Lower lobe of right lung (tissue), 2 donors: ENCODE data around the gene GALNT2. TPM values are rescaled to one million over a fixed set of nuclear protein-coding genes. Genes with fewer than 3 reads are reported as not detected.

ENCODE experiments used
- ATAC-seq, 2 donors: fragments of 200-7000 bp; cut with Tn5 transposase; one replicate each; pipeline ENCODE4 v1.9.1; 2020 to 2022; ENCODE audit warnings: mild to moderate bottlenecking in 2 of 2, moderate library complexity in 2 of 2
- DNase-seq: peaks from one replicate; pipeline ENCODE4 v3.0.0-alpha.2; 2020
- H3K27ac ChIP-seq: fragments of 200-600 bp; one replicate; pipeline ENCODE4 v1.8.0; 2022
- H3K27me3 ChIP-seq: fragments of 200-600 bp; one replicate; pipeline ENCODE4 v1.8.0; 2022; ENCODE audit warnings: low read depth
- H3K36me3 ChIP-seq: fragments of 200-600 bp; one replicate; pipeline ENCODE4 v1.8.0; 2022; ENCODE audit warnings: mild to moderate bottlenecking
- H3K4me1 ChIP-seq: fragments of 200-600 bp; one replicate; pipeline ENCODE4 v1.8.0; 2022
- H3K4me3 ChIP-seq: fragments of 200-600 bp; one replicate; pipeline ENCODE4 v1.8.0; 2022; ENCODE audit warnings: mild to moderate bottlenecking
- H3K9me3 ChIP-seq: fragments of 200-600 bp; one replicate; pipeline ENCODE4 v1.8.0; 2022
- intact Hi-C: fragments of 100-400 bp; cut with DNase I; formaldehyde crosslinking; loops from one replicate; pipeline ENCODE4 v1.11.0; 2022
- total RNA-seq: library from RNA; stranded (reverse); fragmentation: NEBNext Ultra II Directional; extraction: Animal tissue kit (Norgen Biotek cat#: 25700); gene quantifications from one replicate; pipeline ENCODE4 v1.2.1, GENCODE V29; 2021
- TF ChIP-seq, protein P1 (sequence below): fragments of 200-600 bp; IDR thresholded peaks from one replicate; pipeline ENCODE4 v1.8.0; 2022; ENCODE audit warnings: antibody characterized with exemption, mild to moderate bottlenecking
- donor health status: DM: no; HTN: yes; CAD: no; lungs with severe emphysema.

The GALNT2 gene
- total RNA-seq, 1 donor from 2014 or later, result 48.0 TPM

DNA sequence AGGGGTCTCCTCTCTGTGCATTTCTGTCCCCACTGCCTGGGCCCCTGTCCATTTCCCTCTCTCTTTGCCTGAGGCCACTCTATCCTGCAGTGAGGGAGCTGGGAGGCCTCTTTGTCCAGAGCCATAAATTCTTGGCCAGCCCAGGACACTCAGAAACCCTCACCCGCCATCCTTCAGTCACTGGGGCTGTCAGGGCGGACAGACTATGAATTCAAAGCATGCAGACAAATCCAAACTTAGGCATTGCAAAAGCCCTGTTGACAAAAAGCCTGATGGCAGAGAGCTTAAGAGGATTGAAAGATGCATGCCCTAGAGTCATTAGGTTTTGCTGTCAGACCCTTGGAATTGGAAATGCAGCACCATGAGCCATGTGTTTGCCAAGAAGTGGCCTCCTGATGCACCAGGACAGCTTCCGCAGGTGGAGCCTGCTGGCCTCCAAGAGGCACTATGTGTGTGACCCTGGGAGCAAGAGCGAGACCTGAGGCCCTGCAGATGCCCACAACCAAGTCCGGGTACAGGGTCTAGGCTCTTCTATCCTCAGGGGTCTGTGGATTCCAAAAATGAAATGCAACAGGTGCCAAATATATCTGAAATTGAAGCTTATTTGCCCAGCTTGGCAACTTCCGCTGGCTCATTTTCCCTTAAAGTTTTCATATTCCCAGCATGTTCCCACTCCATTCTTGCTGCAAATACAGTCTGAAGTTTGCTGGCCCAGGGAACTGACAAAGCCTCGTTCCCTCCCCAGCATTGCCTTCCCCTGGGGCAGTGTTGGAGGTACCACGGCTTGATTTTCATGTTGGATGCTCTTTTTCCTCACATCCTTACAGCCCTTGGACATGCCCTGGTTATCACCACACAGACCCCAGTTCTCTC, 181.2 kb downstream of the GALNT2 start:
- TF ChIP-seq, protein P1, sequence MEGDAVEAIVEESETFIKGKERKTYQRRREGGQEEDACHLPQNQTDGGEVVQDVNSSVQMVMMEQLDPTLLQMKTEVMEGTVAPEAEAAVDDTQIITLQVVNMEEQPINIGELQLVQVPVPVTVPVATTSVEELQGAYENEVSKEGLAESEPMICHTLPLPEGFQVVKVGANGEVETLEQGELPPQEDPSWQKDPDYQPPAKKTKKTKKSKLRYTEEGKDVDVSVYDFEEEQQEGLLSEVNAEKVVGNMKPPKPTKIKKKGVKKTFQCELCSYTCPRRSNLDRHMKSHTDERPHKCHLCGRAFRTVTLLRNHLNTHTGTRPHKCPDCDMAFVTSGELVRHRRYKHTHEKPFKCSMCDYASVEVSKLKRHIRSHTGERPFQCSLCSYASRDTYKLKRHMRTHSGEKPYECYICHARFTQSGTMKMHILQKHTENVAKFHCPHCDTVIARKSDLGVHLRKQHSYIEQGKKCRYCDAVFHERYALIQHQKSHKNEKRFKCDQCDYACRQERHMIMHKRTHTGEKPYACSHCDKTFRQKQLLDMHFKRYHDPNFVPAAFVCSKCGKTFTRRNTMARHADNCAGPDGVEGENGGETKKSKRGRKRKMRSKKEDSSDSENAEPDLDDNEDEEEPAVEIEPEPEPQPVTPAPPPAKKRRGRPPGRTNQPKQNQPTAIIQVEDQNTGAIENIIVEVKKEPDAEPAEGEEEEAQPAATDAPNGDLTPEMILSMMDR, result no peak
- ATAC-seq (no peak), DNase-seq (no peak)
- no peaks in the 10 kb centered on the region for H3K27me3 ChIP-seq
- no peaks in the 10 kb centered on the region for H3K4me1 ChIP-seq
- peaks cover 77% of the 10 kb centered on the region for H3K36me3 ChIP-seq
- H3K9me3 ChIP-seq, result no peaks in the 10 kb centered on the region
- no peak overlapping the region for H3K4me3 ChIP-seq
- no peak overlapping the region for H3K27ac ChIP-seq
- intact Hi-C loops, result no loop called here

DNA sequence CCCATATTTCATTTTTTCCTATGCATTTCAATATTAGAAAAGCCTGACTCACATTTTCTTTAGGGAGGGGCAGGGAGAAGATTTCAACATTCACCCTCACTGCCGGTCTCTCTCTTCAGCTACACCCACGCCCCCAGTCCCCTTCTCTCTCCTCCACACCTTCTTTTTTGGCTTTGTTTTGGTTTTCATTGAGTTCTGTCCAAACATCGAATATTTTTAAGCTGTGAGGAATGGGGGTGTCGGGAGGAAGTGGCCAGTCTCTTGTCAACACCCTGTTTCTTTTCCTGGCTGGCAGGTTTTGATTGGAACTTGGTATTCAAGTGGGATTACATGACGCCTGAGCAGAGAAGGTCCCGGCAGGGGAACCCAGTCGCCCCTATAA, 181.8 kb downstream of the GALNT2 start:
- intact Hi-C loops, result no loop called here

GRCh38 chr1:230249695-230250480, 182.8 kb downstream of the GALNT2 start:
- no peak overlapping the region for H3K27ac ChIP-seq
- no peaks in the 10 kb centered on the region for H3K27me3 ChIP-seq
- no peaks in the 10 kb centered on the region for H3K4me1 ChIP-seq
- no peak overlapping the region for H3K4me3 ChIP-seq
- H3K36me3 ChIP-seq, result peaks cover 73% of the 10 kb centered on the region
- intact Hi-C loops, result no loop called here
- TF ChIP-seq, protein P1, result no peak
- DNase-seq, result no peak
- H3K9me3 ChIP-seq, result no peaks in the 10 kb centered on the region
- no peak for ATAC-seq

More for the DNA sequence above, 181.8 kb downstream of the GALNT2 start:
- no peaks in the 10 kb centered on the region for H3K9me3 ChIP-seq
- H3K36me3 ChIP-seq, result peaks cover 71% of the 10 kb centered on the region
- no peak for DNase-seq
- H3K27me3 ChIP-seq, result no peaks in the 10 kb centered on the region
- no peaks in the 10 kb centered on the region for H3K4me1 ChIP-seq
- H3K4me3 ChIP-seq, result no peak overlapping the region
- TF ChIP-seq, protein P1, result no peak
- H3K27ac ChIP-seq, result no peak overlapping the region
- no peak for ATAC-seq

DNA sequence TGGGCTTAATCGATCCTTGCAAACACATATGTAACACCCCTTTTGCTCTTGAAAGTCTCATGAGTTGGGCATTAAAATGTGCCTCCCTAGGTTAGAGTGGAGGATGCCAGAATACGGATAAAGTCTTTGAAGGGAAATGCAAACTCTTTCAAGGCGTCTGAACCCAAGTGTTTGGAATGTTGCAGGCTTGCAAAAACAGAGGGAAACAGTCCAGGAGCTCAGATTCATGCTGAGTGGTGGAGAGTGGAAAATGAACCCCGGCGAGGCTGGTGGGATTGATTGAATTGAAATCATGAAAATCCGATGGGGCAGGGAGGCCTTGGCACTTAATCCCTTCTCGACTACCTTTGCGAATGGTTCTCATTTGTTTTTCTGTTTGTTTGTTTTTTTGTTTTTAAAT, 183.6 kb downstream of the GALNT2 start:
- no peak for DNase-seq
- no peaks in the 10 kb centered on the region for H3K4me1 ChIP-seq
- intact Hi-C loops, result no loop called here
- H3K27me3 ChIP-seq, result no peaks in the 10 kb centered on the region
- H3K9me3 ChIP-seq, result no peaks in the 10 kb centered on the region
- TF ChIP-seq, protein P1, result no peak
- peaks cover 77% of the 10 kb centered on the region for H3K36me3 ChIP-seq
- H3K27ac ChIP-seq, result no peak overlapping the region
- no peak overlapping the region for H3K4me3 ChIP-seq
- ATAC-seq, result no peak

DNA sequence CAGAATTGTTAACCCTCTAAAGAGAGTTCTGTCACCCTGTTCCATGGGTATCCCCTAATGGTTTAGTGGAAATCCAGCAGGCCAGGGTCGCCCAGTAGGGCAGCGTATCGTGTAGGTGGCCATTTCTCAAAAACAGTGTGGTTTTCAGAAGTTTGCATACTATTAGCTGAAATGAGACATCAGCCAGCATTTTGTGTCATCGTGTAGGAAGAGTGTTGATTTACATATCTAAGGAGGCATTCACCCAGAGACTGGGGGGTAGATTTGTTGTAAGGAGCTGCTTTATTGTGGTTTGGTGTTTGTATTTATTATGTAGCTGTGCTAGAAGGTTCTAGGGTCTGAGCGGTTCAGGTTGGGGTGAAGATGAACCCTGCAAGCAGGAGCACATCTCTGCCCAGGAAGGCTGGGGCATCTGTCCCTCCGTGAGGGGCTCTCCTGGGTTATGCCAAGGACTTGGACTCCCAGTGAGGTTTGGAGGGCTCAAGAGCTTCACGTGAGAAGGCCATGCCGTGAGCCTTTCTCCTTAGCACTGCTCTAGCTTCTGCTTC, 184.7 kb downstream of the GALNT2 start:
- H3K36me3 ChIP-seq, result peaks cover 77% of the 10 kb centered on the region
- H3K4me3 ChIP-seq, result no peak overlapping the region
- H3K9me3 ChIP-seq, result no peaks in the 10 kb centered on the region
- H3K27ac ChIP-seq, result no peak overlapping the region
- DNase-seq (no peak), ATAC-seq (no peak)
- TF ChIP-seq, protein P1, result no peak
- H3K27me3 ChIP-seq, result no peaks in the 10 kb centered on the region
- intact Hi-C loops, result no loop called here
- no peaks in the 10 kb centered on the region for H3K4me1 ChIP-seq
